ENCODE results near the gene RNF166. TPM values are rescaled to one million over a fixed set of nuclear protein-coding genes. Genes with fewer than 3 reads are reported as not detected.
"Not testable (repeated sequence)": the region's sequence is repeated elsewhere in the genome, so short reads cannot be mapped to it uniquely, and the experiment has no call there.

RNF166 gene
- total RNA-seq, 1 donor from 2014 or later, result 50.6 TPM

GRCh38 chr16:88671806-88672205, 34.4 kb downstream of the RNF166 start:
- TF ChIP-seq CTCF (IDR thresholded peaks at IDR 0.05), result no peak
- Histone ChIP-seq H3K36me3 (no peaks in the 10 kb centered on the region), H3K27ac (no peak overlapping the region), H3K4me3 (no peak overlapping the region), H3K4me1 (no peaks in the 10 kb centered on the region), H3K9me3 (no peaks in the 10 kb centered on the region), H3K27me3 (no peaks in the 10 kb centered on the region)
- intact Hi-C loops (cut with DNase I), result no loop called here
- no peak for ATAC-seq
- no peak for DNase-seq

GRCh38 chr16:88669980-88670379, 36.2 kb downstream of the RNF166 start:
- Histone ChIP-seq H3K4me3 (no peak overlapping the region), H3K27ac (no peak overlapping the region), H3K36me3 (no peaks in the 10 kb centered on the region), H3K4me1 (no peaks in the 10 kb centered on the region), H3K9me3 (no peaks in the 10 kb centered on the region), H3K27me3 (no peaks in the 10 kb centered on the region)
- DNase-seq, result no peak
- no peak for TF ChIP-seq CTCF (IDR thresholded peaks at IDR 0.05)
- ATAC-seq, result no peak
- intact Hi-C loops (cut with DNase I), result no loop called here

DNA sequence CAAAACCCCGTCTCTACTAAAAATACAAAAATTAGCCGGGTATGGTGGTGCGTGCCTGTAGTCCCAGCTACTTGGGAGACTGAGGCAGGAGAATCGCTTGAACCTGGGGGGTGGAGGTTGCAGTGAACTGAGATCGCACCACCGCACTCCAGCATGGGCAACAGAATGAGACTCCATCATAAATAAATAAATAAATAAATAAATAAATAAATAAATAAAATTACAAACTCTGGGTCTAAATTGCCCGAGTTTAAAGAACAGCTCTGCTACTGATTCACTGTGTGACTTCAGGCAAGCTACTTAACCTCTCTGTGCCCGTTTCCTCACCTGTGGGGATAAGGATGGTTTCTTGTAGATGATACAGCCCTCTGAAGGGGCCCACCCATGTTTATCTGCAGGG, 36.7 kb downstream of the RNF166 start:
- H3K27me3 ChIP-seq; H3K27ac ChIP-seq; ATAC-seq; intact Hi-C loops (cut with DNase I); H3K4me1 ChIP-seq; H3K36me3 ChIP-seq; H3K9me3 ChIP-seq; DNase-seq; H3K4me3 ChIP-seq: not testable (repeated sequence)

- no peak for DNase-seq
- Histone ChIP-seq H3K36me3 (no peaks in the 10 kb centered on the region), H3K4me1 (peaks cover 3% of the 10 kb centered on the region), H3K9me3 (no peaks in the 10 kb centered on the region), H3K27ac (no peak overlapping the region), H3K27me3 (no peaks in the 10 kb centered on the region), H3K4me3 (no peak overlapping the region)
- no peak for ATAC-seq
- no peak for TF ChIP-seq CTCF (IDR thresholded peaks at IDR 0.05)
- intact Hi-C loops (cut with DNase I), result no loop called here
Measured at GRCh38 chr16:88667461-88667860, 38.7 kb downstream of the RNF166 start.

GRCh38 chr16:88665570-88665969, 40.6 kb downstream of the RNF166 start:
- TF ChIP-seq CTCF (IDR thresholded peaks at IDR 0.05), result no peak
- no peak for ATAC-seq
- intact Hi-C loops (cut with DNase I), result no loop called here

GRCh38 chr16:88665148-88665547, 41.1 kb downstream of the RNF166 start:
- Histone ChIP-seq H3K4me3 (no peak overlapping the region), H3K4me1 (peaks cover 17% of the 10 kb centered on the region), H3K27ac (no peak overlapping the region), H3K9me3 (no peaks in the 10 kb centered on the region), H3K36me3 (no peaks in the 10 kb centered on the region), H3K27me3 (no peaks in the 10 kb centered on the region)
- ATAC-seq, result no peak
- intact Hi-C loops (cut with DNase I), result no loop called here
- no peak for TF ChIP-seq CTCF (IDR thresholded peaks at IDR 0.05)
- DNase-seq, result no peak

More at GRCh38 chr16:88665570-88665969, 40.6 kb downstream of the RNF166 start:
- Histone ChIP-seq H3K27ac (no peak overlapping the region), H3K4me3 (no peak overlapping the region), H3K27me3 (no peaks in the 10 kb centered on the region), H3K36me3 (no peaks in the 10 kb centered on the region), H3K4me1 (peaks cover 17% of the 10 kb centered on the region), H3K9me3 (no peaks in the 10 kb centered on the region)
- DNase-seq, result no peak
